ENCODE results near the gene ROBO1.

ROBO1 gene

DNA sequence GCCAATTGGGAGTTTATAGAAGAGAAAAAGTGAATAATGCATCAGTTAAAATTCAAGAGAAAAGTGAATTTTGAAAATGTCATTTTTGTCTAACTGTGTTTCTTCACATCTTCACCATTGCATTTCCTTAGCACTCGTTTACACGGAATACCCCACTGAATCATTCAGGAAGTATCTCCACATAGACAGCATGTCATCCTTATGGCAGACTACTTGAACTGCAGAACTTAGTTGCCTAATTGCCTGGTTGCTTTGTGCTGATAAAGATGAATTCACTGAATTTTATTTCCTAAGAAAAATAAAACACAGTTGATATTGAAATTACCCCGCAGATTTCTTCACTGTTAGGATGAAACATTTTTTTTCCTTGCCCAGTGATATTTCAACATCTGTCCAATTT, 627.1 kb downstream of the ROBO1 start:
- Mint-ChIP-seq H3K27ac (no peak overlapping the region), H3K36me3 (ENCODE audit: low read depth) (no peaks in the 10 kb centered on the region), H3K4me1 (ENCODE audit: low read depth) (no peaks in the 10 kb centered on the region), H3K9me3 (no peaks in the 10 kb centered on the region), H3K27me3 (ENCODE audit: low read depth) (no peaks in the 10 kb centered on the region), H3K4me3 (no peak overlapping the region)

DNA sequence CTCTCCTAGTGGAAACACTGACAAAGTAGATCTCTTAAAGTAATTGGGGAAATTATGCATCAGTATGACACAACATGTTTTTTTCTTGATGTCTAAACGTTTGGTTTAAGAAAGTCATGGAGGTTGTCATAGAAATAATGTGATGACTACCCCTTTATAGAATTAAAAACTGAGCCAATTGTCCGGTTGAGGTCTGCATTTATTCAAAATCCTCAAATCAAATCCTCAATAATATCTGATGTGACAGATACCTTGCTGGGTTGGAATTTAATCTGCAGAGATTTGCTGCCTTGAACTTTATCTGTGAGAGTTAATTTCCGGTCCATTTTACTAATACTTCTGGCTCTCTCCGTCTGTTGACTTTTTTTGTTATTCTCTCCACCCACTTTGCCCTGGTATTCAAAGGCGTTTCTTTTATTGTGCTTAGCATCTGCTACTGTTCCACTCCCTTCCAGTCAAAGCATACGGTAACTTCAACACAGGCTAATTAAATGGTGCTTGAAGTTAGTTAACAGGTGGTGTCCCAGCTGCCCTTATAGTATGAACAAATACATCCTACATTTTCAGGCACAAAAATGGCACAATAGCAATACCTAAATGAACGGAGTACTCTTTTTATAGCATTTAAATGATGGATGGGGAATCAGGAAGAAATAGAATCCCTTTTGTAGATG, 628.3 kb downstream of the ROBO1 start:
- Mint-ChIP-seq H3K27me3 (ENCODE audit: low read depth) (no peaks in the 10 kb centered on the region), H3K4me1 (ENCODE audit: low read depth) (no peaks in the 10 kb centered on the region), H3K27ac (no peak overlapping the region), H3K4me3 (no peak overlapping the region), H3K9me3 (no peaks in the 10 kb centered on the region), H3K36me3 (ENCODE audit: low read depth) (no peaks in the 10 kb centered on the region)

- no peaks in the 10 kb centered on the region for H3K4me1 Mint-ChIP-seq (ENCODE audit: low read depth)
- H3K36me3 Mint-ChIP-seq (ENCODE audit: low read depth): no peaks in the 10 kb centered on the region
- H3K27me3 Mint-ChIP-seq (ENCODE audit: low read depth): no peaks in the 10 kb centered on the region
- H3K4me3 Mint-ChIP-seq: no peak overlapping the region
- peaks cover 4% of the 10 kb centered on the region for H3K9me3 Mint-ChIP-seq
- no peak overlapping the region for H3K27ac Mint-ChIP-seq
Measured at GRCh38 chr3:79125313-79125984, 642.3 kb downstream of the ROBO1 start.

GRCh38 chr3:79115458-79115857, 652.3 kb downstream of the ROBO1 start:
- Mint-ChIP-seq H3K36me3 (ENCODE audit: low read depth) (no peaks in the 10 kb centered on the region), H3K27ac (no peak overlapping the region), H3K27me3 (ENCODE audit: low read depth) (no peaks in the 10 kb centered on the region), H3K9me3 (no peaks in the 10 kb centered on the region), H3K4me1 (ENCODE audit: low read depth) (no peaks in the 10 kb centered on the region), H3K4me3 (no peak overlapping the region)

- H3K4me3 Mint-ChIP-seq: no peak overlapping the region
- H3K36me3 Mint-ChIP-seq (ENCODE audit: low read depth): no peaks in the 10 kb centered on the region
- H3K27me3 Mint-ChIP-seq (ENCODE audit: low read depth): no peaks in the 10 kb centered on the region
- H3K4me1 Mint-ChIP-seq (ENCODE audit: low read depth): no peaks in the 10 kb centered on the region
- no peaks in the 10 kb centered on the region for H3K9me3 Mint-ChIP-seq
- H3K27ac Mint-ChIP-seq: no peak overlapping the region
Measured at GRCh38 chr3:79113876-79114275, 653.9 kb downstream of the ROBO1 start.

DNA sequence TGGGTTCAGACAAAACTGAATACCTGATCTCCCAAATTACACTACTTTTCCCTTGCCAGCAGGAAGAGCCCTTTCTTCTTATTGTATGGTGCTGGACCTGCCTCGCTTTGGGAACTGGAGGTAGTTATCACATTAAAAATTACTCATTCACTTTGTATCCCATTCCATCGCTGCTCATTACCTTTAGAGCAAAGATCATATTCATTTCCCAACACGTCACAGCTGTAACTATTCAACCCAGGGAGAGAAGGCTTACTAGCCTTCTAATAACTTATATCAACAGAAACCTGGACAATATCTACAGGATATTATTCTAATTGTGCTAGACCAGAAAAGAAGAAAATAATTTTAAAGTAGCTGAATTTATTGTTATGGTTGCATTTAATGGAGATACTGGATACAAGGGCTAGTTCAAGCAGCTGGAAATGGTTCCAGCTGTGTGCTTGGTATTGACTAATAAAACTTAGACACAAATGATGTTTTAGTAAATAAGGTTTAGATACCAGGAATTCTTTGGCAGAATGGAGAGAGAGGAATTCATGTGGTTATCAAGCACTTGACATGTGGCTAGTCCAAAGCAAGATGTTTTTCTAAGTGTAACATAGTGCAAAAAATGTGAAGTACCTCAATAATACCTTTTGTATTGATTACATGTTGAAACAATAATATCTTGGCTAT, 656.3 kb downstream of the ROBO1 start:
- no peak overlapping the region for H3K27ac Mint-ChIP-seq
- no peaks in the 10 kb centered on the region for H3K27me3 Mint-ChIP-seq (ENCODE audit: low read depth)
- H3K36me3 Mint-ChIP-seq (ENCODE audit: low read depth): no peaks in the 10 kb centered on the region
- no peaks in the 10 kb centered on the region for H3K9me3 Mint-ChIP-seq
- no peaks in the 10 kb centered on the region for H3K4me1 Mint-ChIP-seq (ENCODE audit: low read depth)
- H3K4me3 Mint-ChIP-seq: no peak overlapping the region

DNA sequence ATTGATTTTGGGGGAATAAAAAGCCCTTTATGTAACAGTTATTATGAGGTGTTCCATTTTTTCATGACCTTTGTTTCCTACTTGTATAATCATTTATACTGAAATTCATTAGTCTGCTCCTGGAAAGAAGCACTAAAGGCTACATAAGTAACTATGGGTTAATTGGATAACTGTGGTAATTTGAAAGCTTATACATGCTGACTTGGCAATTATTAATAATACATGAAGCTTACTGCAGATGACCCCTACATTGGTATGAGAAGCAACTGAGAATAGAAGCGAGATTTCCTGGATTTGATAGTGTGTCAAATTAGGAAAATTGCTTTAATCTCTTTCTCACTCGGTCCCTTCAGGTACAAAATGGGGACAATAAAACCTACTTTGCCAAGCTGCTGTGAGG, 658.0 kb downstream of the ROBO1 start:
- Mint-ChIP-seq H3K4me1 (ENCODE audit: low read depth) (no peaks in the 10 kb centered on the region), H3K36me3 (ENCODE audit: low read depth) (no peaks in the 10 kb centered on the region), H3K9me3 (no peaks in the 10 kb centered on the region), H3K27me3 (ENCODE audit: low read depth) (no peaks in the 10 kb centered on the region), H3K27ac (no peak overlapping the region), H3K4me3 (no peak overlapping the region)

- no peaks in the 10 kb centered on the region for H3K4me1 Mint-ChIP-seq (ENCODE audit: low read depth)
- no peak overlapping the region for H3K27ac Mint-ChIP-seq
- H3K4me3 Mint-ChIP-seq: no peak overlapping the region
- no peaks in the 10 kb centered on the region for H3K27me3 Mint-ChIP-seq (ENCODE audit: low read depth)
- H3K36me3 Mint-ChIP-seq (ENCODE audit: low read depth): no peaks in the 10 kb centered on the region
- H3K9me3 Mint-ChIP-seq: no peaks in the 10 kb centered on the region
Measured at GRCh38 chr3:79103307-79103706, 664.5 kb downstream of the ROBO1 start.

- no peak overlapping the region for H3K4me3 Mint-ChIP-seq
- no peaks in the 10 kb centered on the region for H3K4me1 Mint-ChIP-seq (ENCODE audit: low read depth)
- H3K36me3 Mint-ChIP-seq (ENCODE audit: low read depth): no peaks in the 10 kb centered on the region
- H3K27me3 Mint-ChIP-seq (ENCODE audit: low read depth): no peaks in the 10 kb centered on the region
- H3K27ac Mint-ChIP-seq: no peak overlapping the region
- no peaks in the 10 kb centered on the region for H3K9me3 Mint-ChIP-seq
Measured at GRCh38 chr3:79097964-79098660, 669.7 kb downstream of the ROBO1 start.

DNA sequence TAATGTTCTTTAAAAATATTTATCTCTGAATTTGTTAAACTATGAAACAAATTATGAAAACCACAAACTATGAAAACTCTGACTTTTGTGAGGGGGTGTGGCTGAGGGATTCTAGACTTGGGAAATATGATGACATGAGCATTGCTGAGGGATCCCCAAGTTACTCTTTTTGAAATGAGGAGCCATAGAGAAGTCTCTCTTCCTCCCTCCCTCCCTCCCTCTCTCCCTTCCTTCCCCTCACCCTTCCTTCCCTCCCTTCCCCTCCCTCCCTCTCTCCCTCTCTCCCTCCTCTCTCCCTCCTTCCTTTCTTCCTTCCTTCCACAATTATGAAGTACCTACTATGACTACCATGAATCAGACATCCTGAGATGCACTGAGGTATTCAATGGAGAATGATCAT, 673.1 kb downstream of the ROBO1 start:
- Mint-ChIP-seq H3K27me3 (ENCODE audit: low read depth) (no peaks in the 10 kb centered on the region), H3K9me3 (no peaks in the 10 kb centered on the region), H3K36me3 (ENCODE audit: low read depth) (no peaks in the 10 kb centered on the region), H3K4me3 (no peak overlapping the region), H3K4me1 (ENCODE audit: low read depth) (no peaks in the 10 kb centered on the region), H3K27ac (no peak overlapping the region)

DNA sequence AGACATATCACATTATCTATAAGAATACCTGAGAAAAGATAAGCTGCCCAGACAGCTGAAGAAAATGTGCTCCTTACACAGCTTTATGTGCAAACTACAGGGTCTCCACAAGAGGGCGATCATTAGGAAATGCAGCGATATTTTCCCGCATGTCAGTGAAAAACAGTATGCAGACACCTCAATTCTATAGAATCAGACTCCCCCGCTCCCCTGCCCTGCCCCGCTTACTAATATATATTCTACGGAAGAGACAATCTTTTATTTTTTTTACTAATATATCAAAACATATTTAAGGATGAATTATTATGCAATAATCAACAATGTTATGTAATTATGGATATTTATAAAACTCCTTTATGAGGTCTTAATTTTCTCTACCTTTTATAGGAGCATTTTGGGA, 681.3 kb downstream of the ROBO1 start:
- Mint-ChIP-seq H3K27ac (no peak overlapping the region), H3K4me1 (ENCODE audit: low read depth) (no peaks in the 10 kb centered on the region), H3K27me3 (ENCODE audit: low read depth) (no peaks in the 10 kb centered on the region), H3K4me3 (no peak overlapping the region), H3K9me3 (no peaks in the 10 kb centered on the region), H3K36me3 (ENCODE audit: low read depth) (no peaks in the 10 kb centered on the region)

GRCh38 chr3:79085171-79085570, 682.6 kb downstream of the ROBO1 start:
- Mint-ChIP-seq H3K4me1 (ENCODE audit: low read depth) (no peaks in the 10 kb centered on the region), H3K4me3 (no peak overlapping the region), H3K36me3 (ENCODE audit: low read depth) (no peaks in the 10 kb centered on the region), H3K27ac (no peak overlapping the region), H3K27me3 (ENCODE audit: low read depth) (no peaks in the 10 kb centered on the region), H3K9me3 (no peaks in the 10 kb centered on the region)

DNA sequence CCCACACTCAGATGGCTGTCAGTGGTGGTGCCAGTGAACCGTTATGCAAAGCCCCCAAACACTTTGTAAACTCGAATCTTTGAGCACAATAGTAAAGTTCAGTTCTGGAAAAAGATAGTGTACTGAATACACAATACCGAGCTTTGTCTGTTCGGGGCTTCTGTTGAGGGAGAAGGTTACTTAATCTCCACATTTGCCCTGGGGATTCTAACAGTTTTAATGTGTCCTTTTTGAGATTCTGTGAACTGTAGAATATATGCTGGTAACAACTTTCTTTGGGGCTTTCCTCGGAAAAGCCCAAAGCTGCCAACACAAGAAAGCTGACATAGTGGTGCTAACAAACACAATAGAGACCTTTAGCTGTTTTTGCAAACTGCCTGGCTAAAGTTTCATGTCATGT, 686.5 kb downstream of the ROBO1 start:
- Mint-ChIP-seq H3K4me3 (no peak overlapping the region), H3K36me3 (ENCODE audit: low read depth) (no peaks in the 10 kb centered on the region), H3K27me3 (ENCODE audit: low read depth) (no peaks in the 10 kb centered on the region), H3K4me1 (ENCODE audit: low read depth) (no peaks in the 10 kb centered on the region), H3K27ac (no peak overlapping the region), H3K9me3 (no peaks in the 10 kb centered on the region)

DNA sequence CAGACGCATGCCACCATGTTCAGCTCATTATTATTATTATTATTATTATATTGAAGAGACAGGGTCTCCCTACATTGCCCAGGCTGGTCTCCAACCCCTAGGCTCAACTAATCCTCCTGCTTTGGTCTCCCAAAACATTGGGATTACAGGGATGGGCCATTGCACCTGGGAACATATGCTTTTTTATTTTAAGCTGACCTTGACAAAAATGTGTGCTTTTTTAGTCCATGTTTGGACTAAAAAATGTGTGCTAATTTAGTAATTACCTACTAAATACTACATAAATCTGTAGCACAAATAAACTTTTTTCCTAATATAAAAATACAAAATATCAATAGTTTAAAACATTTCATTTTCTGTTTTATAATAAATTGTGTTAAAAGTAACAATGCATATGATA, 693.2 kb downstream of the ROBO1 start:
- Mint-ChIP-seq H3K4me1 (ENCODE audit: low read depth) (no peaks in the 10 kb centered on the region), H3K36me3 (ENCODE audit: low read depth) (no peaks in the 10 kb centered on the region), H3K9me3 (no peaks in the 10 kb centered on the region), H3K27ac (no peak overlapping the region), H3K4me3 (no peak overlapping the region), H3K27me3 (ENCODE audit: low read depth) (no peaks in the 10 kb centered on the region)

DNA sequence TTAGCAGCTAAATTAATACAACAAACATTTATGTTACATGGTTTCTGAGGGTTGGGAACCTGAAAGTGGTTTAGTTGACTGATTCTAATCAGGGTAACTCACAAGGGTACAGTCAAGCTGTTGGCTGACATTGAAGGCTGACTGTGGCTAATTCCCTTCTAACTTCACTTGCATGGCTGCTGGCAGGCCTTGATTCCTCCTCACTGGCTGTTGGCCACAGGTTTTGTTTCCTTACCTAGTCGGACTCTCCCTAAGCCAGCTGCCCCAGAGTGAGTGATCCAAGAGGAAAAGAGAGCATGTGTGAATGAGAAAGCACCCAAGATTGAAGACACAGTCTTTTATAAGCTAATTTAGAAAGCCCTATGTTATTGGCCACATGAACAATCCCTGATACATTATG, 700.1 kb downstream of the ROBO1 start:
- Mint-ChIP-seq H3K9me3 (peaks cover 4% of the 10 kb centered on the region), H3K4me1 (ENCODE audit: low read depth) (no peaks in the 10 kb centered on the region), H3K27me3 (ENCODE audit: low read depth) (no peaks in the 10 kb centered on the region), H3K27ac (no peak overlapping the region), H3K4me3 (no peak overlapping the region), H3K36me3 (ENCODE audit: low read depth) (no peaks in the 10 kb centered on the region)
